HG03521 (cell line): ENCODE data around the gene MAP2K5.

Experiments
- ATAC-seq: cut with Tn5 transposase; IDR thresholded peaks from one replicate; pipeline ENCODE4 v1.9.1; 2021; ENCODE audit warnings: mild to moderate bottlenecking, moderate library complexity; ENCODE audit not compliant: unreplicated experiment

Gene MAP2K5

DNA sequence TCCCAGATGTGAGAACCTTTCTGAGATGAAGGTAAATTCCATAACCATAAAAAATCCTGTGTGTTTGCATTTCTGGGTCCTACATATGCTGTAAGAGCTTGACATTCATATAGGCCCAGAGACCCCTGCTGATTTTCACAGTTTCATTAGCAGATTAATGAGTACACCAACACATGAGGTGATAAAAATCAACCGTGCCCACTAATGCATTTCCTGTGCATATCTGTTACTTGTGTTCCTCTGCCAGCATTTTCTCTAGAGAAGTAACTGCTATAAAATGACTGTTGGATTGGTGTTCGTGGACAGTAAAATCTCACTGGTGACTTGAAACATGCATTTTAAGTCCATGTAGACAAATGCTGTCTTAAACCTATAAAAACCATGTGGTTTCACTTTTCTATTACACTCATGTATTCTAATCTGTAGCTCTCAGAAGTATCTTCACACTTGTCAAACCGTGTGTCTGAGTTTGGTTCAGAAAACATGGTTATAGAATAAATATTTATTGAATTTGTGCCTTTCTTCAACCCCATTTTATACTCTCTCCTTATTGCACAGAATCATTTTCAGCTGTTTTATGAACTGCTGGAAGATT is 14.6 kb downstream of the MAP2K5 start:
- no peak for ATAC-seq

GRCh38 chr15:67558502-67558901 is 16.0 kb downstream of the MAP2K5 start:
- ATAC-seq = no peak

GRCh38 chr15:67559158-67559557 is 16.7 kb downstream of the MAP2K5 start:
- ATAC-seq = no peak

DNA sequence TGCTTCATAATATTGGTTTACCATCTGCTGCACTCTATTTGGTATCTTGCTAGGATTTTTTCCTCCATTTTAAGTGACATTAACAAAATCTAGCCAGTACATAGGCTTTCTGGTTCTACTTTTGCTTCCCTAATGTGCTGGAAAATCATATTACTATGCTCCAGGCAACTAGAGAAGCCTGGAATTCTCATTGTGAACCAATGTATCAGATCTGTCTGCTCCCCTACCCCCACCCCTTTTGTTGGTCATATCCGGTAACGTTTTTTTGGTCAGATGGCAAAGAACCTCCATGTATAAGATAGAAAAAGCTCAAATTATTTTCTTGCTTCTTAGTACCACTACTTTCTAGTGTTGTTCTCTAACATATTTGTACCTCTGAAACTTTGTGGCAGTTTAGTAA is 17.1 kb downstream of the MAP2K5 start:
- ATAC-seq = no peak

DNA sequence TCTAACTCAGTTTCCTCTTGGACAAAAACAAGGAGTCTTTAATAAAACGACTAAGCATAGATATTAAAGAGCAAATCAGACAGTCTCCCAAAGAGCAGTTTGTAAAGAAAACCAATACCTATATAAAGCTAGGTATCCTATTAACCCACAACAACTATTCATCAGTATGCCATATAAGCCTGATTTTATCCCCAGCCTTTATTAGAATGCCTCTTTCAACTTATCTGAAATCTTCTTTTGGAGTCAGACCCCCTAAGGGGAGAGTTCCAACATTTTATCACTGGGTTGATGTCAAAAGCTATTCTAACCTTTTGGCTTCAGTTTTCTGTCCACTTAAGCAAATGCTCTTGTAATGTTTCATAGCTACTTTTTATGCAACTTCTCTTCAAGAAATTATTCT is 17.8 kb downstream of the MAP2K5 start:
- ATAC-seq = no peak

GRCh38 chr15:67563092-67563491 is 20.6 kb downstream of the MAP2K5 start:
- ATAC-seq = no peak

- ATAC-seq = peak; percentile 82
Observed at GRCh38 chr15:67564021-67564967, 21.8 kb downstream of the MAP2K5 start.

DNA sequence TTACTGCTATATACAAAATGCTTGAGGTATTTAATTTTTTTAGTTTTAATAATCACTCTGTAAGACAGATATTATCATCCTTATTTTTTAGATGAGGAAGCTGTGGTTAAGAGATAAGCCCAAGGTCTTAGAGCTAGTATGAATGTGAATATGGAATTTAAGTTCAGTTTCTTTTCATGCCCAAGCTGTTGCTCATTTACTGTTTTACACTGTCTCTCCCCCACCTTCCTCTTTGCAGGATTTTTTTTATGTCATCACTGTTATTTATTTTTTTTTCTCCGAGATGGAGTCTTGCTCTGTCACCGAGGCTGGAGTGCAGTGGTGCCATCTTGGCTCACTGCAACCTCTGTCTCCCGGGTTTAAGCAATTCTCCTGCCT is 22.5 kb downstream of the MAP2K5 start:
- ATAC-seq = peak; percentile 27

- no peak for ATAC-seq
Observed at GRCh38 chr15:67569668-67570067, 27.2 kb downstream of the MAP2K5 start.

DNA sequence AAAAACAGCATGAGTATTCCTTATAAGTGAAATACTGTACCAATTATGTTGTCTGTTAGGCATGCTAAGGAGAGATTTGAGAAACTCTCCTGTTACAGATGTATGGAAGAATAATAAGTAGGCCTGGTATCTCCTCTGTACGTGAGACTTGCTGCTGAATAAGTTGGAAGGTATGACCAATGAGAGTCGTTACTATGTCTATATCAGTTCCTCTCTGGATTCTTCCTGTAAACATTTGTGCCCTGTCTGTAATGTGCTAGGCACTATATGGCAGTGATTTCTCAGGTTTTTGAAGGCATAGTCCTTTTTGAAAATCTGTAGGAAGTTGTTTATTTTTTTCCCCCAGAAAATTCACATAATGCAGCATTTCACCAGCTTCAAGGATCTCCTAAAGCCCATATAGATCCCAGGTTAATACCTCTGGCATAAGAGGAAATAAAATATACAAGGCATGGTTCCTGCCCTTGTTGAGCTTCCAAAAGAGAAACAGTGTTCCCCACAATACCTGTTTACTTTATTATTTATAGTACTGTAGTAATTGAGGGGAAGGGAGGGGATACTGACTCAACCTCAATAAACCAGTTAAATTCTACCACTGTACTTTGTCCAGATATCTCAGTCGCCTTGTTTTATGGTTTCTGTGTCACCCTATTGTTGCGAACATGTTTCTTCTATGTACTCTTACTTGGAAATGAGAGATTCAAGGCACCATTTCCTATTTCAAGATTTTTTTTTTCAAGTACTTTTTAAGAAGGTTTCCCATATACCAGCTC is 28.6 kb downstream of the MAP2K5 start:
- ATAC-seq = no peak

DNA sequence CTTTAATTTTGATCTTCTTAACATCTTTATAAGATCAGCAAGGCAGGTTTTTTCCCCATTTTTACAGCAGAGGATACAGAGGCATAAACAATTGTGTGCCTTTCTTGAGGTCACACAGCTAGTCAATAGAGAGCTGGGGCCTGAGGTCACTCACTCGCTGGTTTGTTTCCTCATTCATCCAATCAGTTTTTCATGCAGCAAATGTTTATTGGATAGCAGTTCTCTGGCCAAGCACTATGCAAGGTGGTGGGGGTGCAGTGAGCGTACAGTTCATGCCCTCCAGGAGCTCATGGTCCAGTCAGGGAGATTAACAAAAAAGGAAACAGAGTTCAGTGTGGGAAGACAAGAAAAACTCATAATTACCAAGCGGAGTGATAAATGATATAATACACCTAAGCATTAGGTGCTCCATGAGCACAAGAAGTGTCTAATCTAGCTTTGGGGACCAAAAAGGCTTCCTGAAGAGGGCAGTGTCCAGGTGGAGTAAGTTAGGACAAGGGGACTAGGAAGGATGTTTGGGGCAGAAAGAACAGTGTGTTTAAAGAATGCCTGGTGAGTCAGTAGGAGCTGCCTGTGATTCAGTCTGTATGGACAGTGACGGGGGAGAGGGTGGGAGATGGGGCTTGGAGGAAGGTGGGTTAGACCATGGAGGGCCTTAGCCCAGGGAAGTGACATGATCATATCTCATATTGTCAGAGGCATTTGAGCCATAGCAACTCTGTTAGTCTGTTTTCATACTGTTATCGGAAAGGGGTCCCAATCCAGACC is 29.3 kb downstream of the MAP2K5 start:
- no peak for ATAC-seq

DNA sequence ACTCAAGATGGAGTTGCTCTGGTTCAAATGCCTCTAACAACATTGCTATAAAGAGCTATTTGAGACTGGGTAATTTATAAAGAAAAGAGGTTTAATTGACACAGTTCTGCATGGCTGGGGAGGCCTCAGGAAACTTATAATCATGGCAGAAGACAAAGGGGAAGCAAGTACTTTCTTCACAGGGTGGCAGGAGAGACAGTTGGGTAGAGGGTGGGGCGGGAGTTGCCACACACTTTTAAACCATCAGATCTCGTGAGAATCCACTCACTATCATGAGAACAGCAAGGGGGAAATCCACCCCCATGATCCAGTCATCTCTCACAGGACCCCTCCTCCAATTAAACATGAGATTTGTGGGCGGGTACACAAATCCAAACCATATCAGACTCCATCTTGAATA is 30.7 kb downstream of the MAP2K5 start:
- no peak for ATAC-seq

DNA sequence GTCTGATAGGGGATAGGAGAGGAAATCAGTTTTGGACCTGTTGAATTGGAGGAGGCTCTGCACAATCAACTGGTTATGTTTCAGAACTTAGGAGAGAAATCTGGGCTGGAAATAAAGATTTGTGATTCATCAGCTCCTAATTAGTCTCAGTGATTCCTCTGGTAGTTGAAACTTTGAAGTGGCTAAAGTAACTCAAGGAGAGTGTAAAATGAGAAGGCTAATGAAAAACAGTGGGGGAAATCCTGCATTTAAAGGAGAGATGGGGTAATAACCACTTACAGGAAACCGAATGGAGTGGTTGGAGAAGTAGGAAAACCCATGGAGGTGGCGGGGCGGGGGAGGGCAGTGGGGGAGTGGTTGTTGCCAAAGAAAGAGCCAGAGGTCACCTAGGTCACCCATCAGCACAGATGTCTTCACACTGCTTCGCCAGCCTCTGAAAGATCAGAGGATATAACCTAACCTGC is 32.6 kb downstream of the MAP2K5 start:
- no peak for ATAC-seq

GRCh38 chr15:67578020-67578600 is 35.6 kb downstream of the MAP2K5 start:
- ATAC-seq = no peak

DNA sequence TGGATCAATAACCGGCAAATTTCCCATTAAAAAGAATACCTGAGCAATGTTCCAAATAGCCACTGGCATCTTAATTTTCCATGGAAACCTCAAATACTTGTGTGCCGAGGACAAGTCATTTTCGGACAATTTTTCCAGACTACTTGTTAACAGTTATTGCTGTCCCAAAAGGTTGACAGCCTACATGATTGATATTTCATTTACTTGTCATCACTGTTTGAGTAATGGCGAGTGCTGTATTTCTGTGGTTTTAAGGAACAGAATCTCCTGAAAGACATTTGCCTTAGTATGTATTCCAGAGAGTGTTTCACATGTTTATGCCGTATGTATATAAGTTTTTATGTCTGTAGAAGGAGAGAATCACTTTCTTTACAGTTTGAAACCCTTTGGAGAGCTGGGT is 36.7 kb downstream of the MAP2K5 start:
- ATAC-seq = no peak

DNA sequence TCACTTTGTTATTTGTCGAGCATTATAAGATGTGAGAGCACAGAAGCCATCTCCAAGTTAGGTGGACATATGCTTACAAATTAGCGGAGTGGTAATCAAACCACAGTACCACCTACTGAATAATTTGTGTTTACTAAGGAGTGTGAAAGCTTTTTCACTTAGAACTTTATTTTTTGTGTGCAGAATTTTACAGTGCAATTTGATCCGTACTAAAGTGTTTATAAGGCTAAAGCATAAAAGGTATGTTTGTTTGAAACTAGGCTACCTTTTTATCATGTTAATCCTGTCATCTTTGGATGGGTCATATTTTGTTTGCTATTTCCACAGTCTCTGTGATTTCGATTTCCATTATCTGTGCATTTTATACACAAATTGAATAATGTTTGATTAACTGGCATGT is 37.5 kb downstream of the MAP2K5 start:
- no peak for ATAC-seq

- ATAC-seq = no peak
Observed at GRCh38 chr15:67584157-67584556, 41.7 kb downstream of the MAP2K5 start.

DNA sequence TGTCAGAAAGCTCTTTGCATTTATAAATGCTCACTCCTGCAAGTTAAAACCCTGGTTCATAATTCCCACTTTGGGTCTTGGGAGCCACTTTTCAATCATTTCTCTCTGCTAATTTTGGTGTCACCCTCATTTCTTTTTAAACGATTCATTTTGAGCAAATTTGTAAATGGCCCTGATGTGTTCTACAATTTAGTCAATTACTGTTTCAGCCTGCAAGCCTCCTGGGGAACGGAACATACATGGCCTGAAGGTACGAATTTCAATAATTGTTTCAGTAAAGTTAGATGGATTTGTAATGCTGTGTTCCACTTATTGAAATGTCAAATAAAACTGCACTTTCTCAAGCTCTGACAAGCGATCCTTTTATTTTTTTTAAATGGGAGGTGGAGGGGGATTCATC is 43.2 kb downstream of the MAP2K5 start:
- no peak for ATAC-seq

DNA sequence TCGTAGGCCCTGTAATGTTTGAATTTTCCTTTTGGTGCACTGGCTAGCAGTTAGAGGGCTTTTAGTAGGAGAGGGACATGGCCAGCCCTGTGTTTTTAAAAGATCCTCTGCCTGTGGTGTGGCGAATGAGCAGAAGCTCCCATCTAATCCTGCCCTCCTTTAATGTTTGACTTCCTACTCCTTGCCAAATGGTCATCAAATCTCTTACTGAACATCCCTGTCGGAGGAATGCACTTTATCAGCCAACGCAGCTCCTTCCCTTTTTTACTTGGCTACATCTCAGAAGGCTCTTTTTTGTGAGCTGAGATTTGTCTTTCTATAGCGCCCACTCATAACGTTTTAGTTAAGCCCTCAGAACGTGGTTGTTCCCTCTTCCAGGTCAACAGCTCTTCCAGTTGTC is 44.8 kb downstream of the MAP2K5 start:
- no peak for ATAC-seq

DNA sequence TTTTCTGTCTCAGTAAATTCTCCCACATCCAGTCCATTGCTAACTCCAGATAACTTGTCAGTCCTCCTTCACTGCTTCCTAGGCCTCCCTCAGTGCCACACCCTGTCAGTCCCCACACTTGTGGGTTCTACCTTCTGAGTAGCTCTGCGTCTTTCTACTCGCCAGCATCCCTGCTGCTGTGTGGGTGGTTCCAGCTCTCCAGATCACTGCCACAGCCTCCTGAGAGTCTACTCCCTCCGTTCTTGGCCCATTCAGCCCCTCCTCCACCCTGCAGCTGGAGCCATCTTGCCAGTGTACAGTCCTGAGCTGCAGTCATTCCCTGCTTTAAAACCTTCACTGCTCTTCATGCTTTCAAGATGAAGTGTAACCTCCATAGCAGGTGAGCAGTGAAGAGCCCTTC is 45.3 kb downstream of the MAP2K5 start:
- no peak for ATAC-seq
